ENCODE data around the gene RASAL2.
A peak's percentile ranks its signal among the peaks of the same experiment; 100 is the strongest.
"Not testable (repeated sequence)": the region's sequence is repeated elsewhere in the genome, so short reads cannot be mapped to it uniquely, and the experiment has no call there.

The RASAL2 gene

GRCh38 chr1:178283409-178283808 is 189.5 kb downstream of the RASAL2 start:
- DNase-seq (ENCODE audit: low spot score), result no peak

- DNase-seq (ENCODE audit: low spot score), result no peak
Observed at GRCh38 chr1:178284058-178284457, 190.2 kb downstream of the RASAL2 start.

- DNase-seq (ENCODE audit: low spot score), result no peak
Observed at GRCh38 chr1:178291166-178291565, 197.3 kb downstream of the RASAL2 start.

- DNase-seq (ENCODE audit: low spot score), result no peak
Observed at GRCh38 chr1:178294654-178295053, 200.8 kb downstream of the RASAL2 start.

- no peak for DNase-seq (ENCODE audit: low spot score)
Observed at GRCh38 chr1:178300352-178300699, 206.4 kb downstream of the RASAL2 start.

GRCh38 chr1:178301141-178301540 is 207.2 kb downstream of the RASAL2 start:
- no peak for DNase-seq (ENCODE audit: low spot score)

GRCh38 chr1:178307264-178307663 is 213.4 kb downstream of the RASAL2 start:
- no peak for DNase-seq (ENCODE audit: low spot score)

GRCh38 chr1:178308438-178308837 is 214.5 kb downstream of the RASAL2 start:
- no peak for DNase-seq (ENCODE audit: low spot score)

GRCh38 chr1:178310685-178311105 is 216.8 kb downstream of the RASAL2 start:
- DNase-seq (ENCODE audit: low spot score), result peak; percentile 42

GRCh38 chr1:178311164-178311563 is 217.3 kb downstream of the RASAL2 start:
- peak; percentile 5 for DNase-seq (ENCODE audit: low spot score)

- DNase-seq (ENCODE audit: low spot score), result not testable (repeated sequence)
Observed at GRCh38 chr1:178320280-178320982, 226.5 kb downstream of the RASAL2 start.

- no peak for DNase-seq (ENCODE audit: low spot score)
Observed at GRCh38 chr1:178323067-178323466, 229.2 kb downstream of the RASAL2 start.

- no peak for DNase-seq (ENCODE audit: low spot score)
Observed at GRCh38 chr1:178324003-178324402, 230.1 kb downstream of the RASAL2 start.

GRCh38 chr1:178328728-178329127 is 234.8 kb downstream of the RASAL2 start:
- DNase-seq (ENCODE audit: low spot score), result no peak

- DNase-seq (ENCODE audit: low spot score), result no peak
Observed at GRCh38 chr1:178330153-178330552, 236.2 kb downstream of the RASAL2 start.

- DNase-seq (ENCODE audit: low spot score), result no peak
Observed at GRCh38 chr1:178330848-178331497, 237.1 kb downstream of the RASAL2 start.

GRCh38 chr1:178335426-178335825 is 241.5 kb downstream of the RASAL2 start:
- DNase-seq (ENCODE audit: low spot score), result no peak

GRCh38 chr1:178337091-178337706 is 243.3 kb downstream of the RASAL2 start:
- no peak for DNase-seq (ENCODE audit: low spot score)

GRCh38 chr1:178339834-178340233 is 245.9 kb downstream of the RASAL2 start:
- no peak for DNase-seq (ENCODE audit: low spot score)

- DNase-seq (ENCODE audit: low spot score), result no peak
Observed at GRCh38 chr1:178341261-178341956, 247.5 kb downstream of the RASAL2 start.

GRCh38 chr1:178342745-178343144 is 248.8 kb downstream of the RASAL2 start:
- DNase-seq (ENCODE audit: low spot score), result no peak

- peak; percentile 51 for DNase-seq (ENCODE audit: low spot score)
Observed at GRCh38 chr1:178344513-178345091, 250.7 kb downstream of the RASAL2 start.

Measured in hepatic stellate cell (primary cell).